Stimulated activated CD4-positive, alpha-beta T cell treated with anti-CD3 and anti-CD28 coated beads, TNF-alpha, amount 100 ng/mL, for 48 hours (primary cell): Measurements from ENCODE around the gene OAF.

Source experiments
- DNase-seq, 3 donors: peaks; one replicate each; pipeline ENCODE4 v3.0.0-alpha.2; 2020; ENCODE audit warnings: low read depth in 3 of 3

OAF gene

GRCh38 chr11:120222916-120223315 lies 12.1 kb downstream of the OAF start:
- DNase-seq, result no peak

- DNase-seq, result no peak
Observed at GRCh38 chr11:120223793-120224192, 13.0 kb downstream of the OAF start.

DNA sequence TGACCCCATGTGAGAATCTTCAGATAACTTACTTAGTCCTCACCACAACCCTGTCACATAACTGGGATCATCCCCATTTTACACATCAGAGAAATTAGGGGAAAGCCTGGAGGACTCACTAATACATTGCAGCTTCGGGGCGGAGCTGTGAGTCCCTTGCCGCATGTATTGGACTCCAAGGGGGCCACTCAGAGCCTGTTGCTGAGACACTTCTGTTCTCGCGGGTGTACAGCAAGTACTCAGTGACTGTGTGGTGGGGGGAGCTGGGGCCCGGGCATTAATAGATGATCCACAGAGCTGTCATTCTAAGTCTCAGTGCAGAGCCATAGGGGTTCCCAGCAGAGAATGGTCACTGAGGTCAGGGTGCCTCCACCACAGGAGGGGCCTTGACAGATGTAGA lies 13.5 kb downstream of the OAF start:
- DNase-seq, result no peak

- no peak for DNase-seq
Observed at GRCh38 chr11:120224972-120225909, 14.4 kb downstream of the OAF start.

DNA sequence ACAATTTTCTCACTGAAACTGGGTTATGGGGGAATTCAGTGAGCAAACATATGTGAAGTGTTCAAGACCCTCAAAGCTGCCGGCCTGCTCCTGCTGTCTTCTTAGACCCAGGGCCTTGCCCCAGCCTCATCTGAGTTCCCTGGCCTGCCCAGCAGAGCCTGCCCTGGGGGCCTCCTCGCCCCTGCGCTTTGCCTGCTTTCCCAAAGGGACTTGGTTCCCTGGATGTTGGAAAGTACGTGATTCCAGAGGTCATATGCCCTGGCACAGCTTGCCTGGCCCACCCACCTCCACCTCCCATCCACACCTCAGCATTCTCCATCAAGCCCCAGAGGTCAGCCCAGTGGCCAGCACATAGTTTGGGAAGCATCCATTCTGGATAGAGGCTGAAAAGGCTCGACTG lies 15.4 kb downstream of the OAF start:
- no peak for DNase-seq

DNA sequence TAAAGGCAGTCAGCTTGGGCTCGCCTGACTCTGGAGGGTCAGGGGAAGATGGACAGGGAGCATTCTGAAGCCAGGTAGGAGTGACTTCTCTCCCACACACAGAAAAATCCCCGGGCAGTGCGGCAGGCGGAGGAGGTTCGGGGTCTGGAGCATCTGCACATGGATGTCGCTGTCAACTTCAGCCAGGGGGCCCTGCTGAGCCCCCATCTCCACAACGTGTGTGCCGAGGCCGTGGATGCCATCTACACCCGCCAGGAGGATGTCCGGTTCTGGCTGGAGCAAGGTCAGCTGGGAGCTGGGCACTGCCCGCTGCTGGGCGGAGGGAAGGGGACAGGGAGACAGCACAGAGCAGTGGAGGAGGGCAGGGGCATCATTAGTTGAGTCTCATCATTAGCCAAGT lies 15.9 kb downstream of the OAF start:
- no peak for DNase-seq

DNA sequence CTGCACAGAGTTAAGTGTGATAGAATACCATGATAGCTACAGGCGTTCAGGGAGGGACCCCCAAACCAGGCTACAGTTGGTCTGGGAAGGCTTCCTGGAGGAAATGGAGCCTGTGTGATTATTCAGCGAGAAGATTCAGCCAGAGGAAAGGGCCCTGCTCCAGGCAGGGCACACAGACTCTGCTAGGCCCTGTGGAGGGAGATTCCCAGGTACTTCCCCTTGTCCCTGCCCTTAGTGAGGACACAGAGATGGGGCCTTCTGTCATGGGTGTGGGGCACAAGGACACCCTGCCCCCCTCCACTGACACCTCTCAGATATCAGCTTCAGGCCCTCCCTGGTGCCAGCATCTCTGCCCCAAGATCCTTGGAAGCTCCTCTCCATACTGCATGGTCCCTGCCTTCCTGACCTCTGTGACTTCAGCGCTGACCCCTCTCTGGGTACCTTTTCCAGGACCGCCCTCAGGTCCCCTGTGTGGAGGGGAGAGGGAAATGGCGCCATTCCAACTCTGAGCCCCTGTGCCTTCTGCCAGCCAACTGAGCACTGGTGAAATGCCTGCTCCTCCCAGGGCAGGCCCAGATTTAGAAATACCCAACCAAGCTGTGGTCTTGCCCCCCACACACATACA lies 16.5 kb downstream of the OAF start:
- no peak for DNase-seq

GRCh38 chr11:120228794-120229384 lies 18.1 kb downstream of the OAF start:
- no peak for DNase-seq

- DNase-seq, result no peak
Observed at GRCh38 chr11:120229451-120230424, 18.9 kb downstream of the OAF start.

DNA sequence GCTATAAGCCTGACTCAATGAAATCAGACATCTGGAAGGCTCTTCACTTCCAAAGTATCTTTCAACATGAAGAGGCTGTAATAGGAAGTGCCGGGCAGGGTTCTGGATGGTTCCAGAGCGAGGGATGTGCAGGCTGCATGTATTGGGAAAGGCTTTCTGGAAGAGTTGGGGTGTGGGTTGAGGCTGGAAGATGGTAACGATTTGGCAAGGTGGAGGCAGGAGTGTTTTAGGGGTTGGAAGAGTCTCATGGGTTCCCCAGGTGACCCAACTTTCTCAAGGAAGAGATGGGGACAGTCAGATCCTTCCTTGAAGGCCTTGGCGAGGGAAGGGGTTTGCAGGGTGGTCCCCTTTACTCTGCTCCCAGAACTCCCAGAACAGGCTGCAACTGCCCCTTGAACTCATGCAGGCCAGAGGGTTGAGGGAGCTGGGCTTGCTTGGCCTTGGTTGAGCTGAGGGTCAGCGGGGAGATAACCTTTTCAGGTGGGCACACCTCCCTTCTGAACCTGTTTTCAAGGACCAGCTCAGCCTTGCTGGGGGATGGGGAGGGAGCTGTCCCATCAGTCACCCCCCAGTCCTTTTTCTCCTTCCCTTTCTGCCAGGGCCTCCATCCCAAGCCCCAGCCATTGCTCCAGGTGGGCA lies 19.7 kb downstream of the OAF start:
- no peak for DNase-seq

DNA sequence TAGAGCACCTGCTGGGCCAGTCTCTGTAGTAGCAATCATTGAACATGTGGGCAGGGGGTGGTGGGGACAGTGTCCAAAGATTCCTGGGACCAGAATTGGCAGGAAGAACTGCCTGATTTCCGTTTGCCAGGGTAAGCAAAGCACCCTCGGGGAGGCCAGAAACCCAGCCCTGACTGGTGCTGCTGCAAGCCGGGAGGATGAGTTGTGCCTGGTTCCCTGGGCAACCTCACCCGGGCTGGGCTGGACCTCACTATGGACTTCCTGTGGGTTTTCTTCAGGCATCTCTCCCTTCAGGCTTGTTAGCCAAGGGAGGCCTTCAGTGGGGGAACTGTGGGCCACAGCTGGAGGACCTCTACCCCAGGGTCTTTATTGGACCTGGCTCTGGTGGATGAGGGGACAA lies 21.1 kb downstream of the OAF start:
- no peak for DNase-seq

DNA sequence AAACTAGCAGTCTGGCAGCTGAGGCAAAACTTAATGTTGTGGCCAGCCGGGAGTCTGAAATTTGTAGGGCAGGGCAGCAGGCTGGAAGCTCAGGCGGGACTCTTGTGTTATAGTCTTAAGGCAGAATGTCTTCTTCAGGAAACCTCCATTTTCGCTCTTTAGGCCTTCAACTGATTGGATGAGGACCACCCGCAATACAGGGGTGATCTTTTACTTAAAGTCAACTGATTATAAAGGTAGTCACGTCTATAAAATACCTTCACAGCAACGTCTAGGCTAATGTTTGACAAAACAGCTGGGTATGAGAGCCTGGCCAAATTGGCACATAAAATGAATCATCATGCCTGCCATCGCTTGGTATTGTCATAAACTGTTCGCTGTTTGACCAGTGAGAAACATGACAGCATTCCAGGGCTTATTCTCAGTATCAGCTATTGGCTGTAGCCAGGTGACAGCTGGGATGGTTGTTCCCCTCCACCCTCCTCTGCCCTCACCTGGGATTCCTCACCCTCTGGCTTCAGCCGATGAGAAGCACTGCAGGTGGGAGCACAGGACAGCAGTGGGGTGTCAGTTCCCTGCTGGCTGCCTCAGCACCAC lies 22.5 kb downstream of the OAF start:
- no peak for DNase-seq

DNA sequence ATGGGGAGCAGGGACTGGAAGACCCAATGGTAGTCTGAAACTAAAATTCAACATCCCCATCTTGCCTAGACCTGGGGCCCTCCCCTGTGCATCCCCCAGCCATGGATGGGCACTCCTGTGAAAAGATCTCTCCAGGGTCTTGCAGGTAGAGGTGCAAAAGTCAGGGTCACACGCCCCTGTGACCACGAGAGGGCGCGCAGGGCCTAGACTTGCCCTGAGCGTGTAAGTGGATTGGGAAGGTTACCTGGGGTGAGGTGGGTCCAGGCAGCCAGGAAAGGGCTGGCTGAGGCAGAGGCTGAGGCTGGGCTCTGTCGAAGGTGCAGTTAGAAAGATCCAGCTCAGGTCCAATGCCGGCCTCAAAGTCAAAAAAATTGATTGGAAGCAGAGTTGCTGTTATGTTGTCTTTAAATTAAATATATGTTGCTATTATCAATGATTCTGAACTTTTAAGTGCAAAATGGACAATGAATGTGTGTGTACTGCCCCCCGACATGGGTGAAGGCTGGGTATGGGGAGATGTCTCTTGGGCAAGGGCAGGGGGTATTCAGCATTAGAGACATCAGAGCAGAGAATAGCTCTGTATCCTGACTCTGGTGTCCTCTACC lies 24.3 kb downstream of the OAF start:
- DNase-seq, result peak; percentile 28 to 49 (median 43)

- no peak for DNase-seq
Observed at GRCh38 chr11:120236169-120237107, 25.6 kb downstream of the OAF start.

- no peak for DNase-seq
Observed at GRCh38 chr11:120238968-120239620, 28.3 kb downstream of the OAF start.

DNA sequence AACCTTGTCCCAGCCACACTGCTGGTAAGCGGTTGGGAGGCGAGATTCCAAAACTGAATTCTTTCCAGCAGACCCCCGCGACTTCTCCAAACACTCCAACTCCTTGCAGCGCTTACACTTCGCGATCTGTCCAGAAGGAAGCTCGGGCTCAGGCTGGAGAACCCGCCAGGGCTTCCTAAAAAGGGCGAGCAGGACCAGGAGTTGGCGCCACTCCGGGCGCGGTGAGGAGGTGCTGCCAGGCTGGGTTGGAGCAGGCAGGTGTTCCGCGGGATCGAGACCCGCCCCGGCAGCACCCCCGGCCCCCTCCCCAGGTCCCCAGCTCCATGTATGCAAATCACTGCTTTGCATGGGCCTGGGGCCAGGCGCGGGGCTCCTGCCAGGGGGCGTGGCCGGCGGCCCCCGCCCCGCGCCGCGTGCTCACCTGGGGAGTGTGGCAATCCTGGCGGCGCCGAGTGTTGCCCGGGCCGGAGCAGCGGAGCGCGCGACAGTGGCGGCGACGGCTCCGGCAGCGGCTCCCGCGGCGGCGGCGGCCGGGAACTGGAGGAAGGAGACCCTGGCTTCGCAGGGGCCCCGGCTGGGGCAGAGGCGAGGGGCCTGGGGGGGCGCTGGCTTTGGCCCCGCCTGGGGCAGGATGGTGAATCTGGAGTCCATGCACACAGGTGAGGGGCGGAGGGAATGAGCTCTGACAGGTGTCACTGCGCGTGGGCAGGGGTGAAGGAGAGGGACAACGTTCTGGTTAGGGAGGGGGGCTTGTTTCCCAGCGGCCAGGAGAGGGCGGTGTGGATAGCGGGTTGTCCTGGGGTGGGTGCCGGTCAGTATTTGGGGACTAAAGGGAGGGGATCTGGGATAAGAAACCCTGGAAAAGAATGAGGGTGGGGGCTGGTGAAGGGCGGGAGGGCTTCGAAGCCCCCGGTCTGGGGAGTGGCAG lies 29.1 kb downstream of the OAF start, which contains the start of gene POU2F3:
Gene POU2F3 (plus strand): TSS at position 428 of the 928 bp plus-strand sequence. CDS start 204 bp downstream, at position 632.
- no peak for DNase-seq

- no peak for DNase-seq
Observed at GRCh38 chr11:120240866-120241265, 30.0 kb downstream of the OAF start.
